GM19438 (cell line): ENCODE results near the gene FN1.
"Not testable (repeated sequence)": the region's sequence is repeated elsewhere in the genome, so short reads cannot be mapped to it uniquely, and the experiment has no call there.

Experiments used
- ATAC-seq: cut with Tn5 transposase; IDR thresholded peaks from one replicate; pipeline ENCODE4 v1.9.1; 2021; ENCODE audit warnings: low read depth; ENCODE audit not compliant: unreplicated experiment

The FN1 gene

GRCh38 chr2:215409331-215410127 lies 26.3 kb downstream of the FN1 start:
- no peak for ATAC-seq

- ATAC-seq: not testable (repeated sequence)
These were observed 27.4 kb downstream of the FN1 start for GRCh38 chr2:215408441-215408840.

GRCh38 chr2:215407590-215408264 lies 28.1 kb downstream of the FN1 start:
- no peak for ATAC-seq

- ATAC-seq: no peak
These were observed 28.8 kb downstream of the FN1 start for GRCh38 chr2:215407061-215407460.

GRCh38 chr2:215405722-215406581 lies 29.9 kb downstream of the FN1 start:
- no peak for ATAC-seq

- ATAC-seq: no peak
These were observed 31.4 kb downstream of the FN1 start for GRCh38 chr2:215404348-215405012.

GRCh38 chr2:215403441-215404347 lies 32.2 kb downstream of the FN1 start:
- no peak for ATAC-seq

GRCh38 chr2:215401896-215402379 lies 33.9 kb downstream of the FN1 start:
- ATAC-seq: no peak

- ATAC-seq: no peak
These were observed 36.7 kb downstream of the FN1 start for GRCh38 chr2:215399067-215399716.

GRCh38 chr2:215397632-215398341 lies 38.1 kb downstream of the FN1 start:
- ATAC-seq: no peak

GRCh38 chr2:215396595-215397313 lies 39.1 kb downstream of the FN1 start:
- no peak for ATAC-seq

- ATAC-seq: no peak
These were observed 40.0 kb downstream of the FN1 start for GRCh38 chr2:215395687-215396460.

- no peak for ATAC-seq
These were observed 41.6 kb downstream of the FN1 start for GRCh38 chr2:215394102-215394805.

- no peak for ATAC-seq
These were observed 43.1 kb downstream of the FN1 start for GRCh38 chr2:215392687-215393270.

GRCh38 chr2:215392164-215392563 lies 43.7 kb downstream of the FN1 start:
- no peak for ATAC-seq

GRCh38 chr2:215391531-215391930 lies 44.3 kb downstream of the FN1 start:
- no peak for ATAC-seq
